ENCODE results near the gene RPS21.

Gene RPS21

DNA sequence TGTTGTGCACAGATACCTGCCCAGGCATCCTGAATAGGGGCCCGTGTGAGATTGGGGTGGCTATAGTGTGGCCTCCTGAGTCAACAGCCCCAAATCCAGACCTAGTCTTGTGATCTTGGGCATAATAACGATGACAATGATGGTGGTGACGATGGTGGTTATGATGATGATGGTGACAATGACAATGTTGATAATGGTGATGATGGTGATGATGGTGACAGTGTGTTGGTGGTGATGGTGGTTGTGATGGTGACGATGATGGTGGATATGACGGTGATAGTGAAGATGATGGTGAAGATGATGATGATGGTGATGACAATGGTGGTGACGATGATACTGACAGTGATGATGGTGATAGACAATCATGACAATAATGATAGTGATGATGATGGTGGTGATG is 5.1 kb upstream of the RPS21 start:
- no peak for DNase-seq

DNA sequence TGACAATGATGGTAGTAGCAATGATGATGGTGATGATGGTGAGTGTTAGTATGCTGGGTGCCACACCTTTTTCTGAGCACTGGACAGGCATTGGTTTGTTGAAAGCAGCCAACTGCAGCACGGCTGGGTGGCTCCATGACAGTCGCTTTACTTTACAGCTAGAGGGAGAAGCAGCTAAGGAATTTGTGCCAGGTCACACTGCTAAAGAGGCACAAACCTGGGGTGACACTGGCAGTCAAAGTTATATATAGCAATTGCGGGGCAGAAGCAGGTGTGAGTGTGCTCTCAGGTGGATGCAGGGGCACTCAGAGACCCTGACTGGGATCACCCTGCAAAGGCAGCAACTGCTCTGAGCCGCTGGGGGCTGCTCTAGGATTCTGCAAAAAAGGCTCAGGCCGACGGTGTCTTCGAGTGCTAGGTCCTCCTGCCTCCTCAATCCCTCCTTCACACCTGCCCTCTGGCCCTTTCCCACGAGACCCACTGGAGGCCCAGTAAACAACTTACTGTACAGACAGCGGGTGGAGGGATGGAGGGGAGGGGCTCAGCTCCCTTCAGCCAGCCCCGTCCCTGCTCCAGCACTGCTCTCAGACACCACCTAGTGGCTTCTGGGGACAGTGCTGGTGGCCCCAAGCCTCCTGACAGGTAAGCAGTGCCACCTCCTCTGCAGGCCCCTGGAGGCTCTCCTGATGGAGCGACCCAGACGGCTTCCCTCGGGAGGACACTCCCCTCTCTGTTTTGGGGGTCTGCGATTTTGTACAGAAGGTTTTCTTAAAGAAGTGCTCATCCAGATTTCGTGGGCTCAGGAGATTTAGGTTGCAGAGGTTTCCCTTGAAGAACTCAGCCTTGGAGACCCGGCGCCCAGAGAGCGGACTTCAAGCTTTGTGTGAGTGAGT is 4.4 kb upstream of the RPS21 start:
- peak; percentile 19 for DNase-seq

DNA sequence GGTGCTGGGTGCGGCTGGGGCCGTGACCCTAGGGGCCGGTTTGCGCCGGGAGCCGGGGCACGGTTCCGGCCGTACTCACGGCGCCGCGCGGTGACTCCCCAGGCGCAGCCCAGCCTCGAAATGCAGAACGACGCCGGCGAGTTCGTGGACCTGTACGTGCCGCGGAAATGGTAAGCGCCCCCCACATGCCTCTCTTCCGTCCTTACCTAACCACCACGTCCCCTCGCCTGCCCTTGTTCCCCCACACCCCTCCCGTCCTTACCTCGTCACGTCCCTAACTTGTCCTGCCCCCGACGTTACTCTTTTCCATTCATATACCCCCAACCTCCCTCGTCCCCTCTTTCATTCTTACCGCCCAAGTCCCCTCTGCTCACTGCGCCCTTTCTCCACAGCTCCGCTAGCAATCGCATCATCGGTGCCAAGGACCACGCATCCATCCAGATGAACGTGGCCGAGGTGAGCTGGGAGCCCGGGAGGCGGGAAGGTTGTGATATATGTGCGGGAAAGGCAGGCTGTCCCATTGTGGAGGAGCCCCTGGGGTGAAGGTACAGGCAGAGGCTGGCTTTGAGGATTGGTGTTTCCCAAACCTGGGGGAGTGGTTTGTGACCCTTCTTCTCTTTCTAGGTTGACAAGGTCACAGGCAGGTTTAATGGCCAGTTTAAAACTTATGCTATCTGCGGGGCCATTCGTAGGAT is 463 bp downstream of the RPS21 start:
- no peak for DNase-seq

DNA sequence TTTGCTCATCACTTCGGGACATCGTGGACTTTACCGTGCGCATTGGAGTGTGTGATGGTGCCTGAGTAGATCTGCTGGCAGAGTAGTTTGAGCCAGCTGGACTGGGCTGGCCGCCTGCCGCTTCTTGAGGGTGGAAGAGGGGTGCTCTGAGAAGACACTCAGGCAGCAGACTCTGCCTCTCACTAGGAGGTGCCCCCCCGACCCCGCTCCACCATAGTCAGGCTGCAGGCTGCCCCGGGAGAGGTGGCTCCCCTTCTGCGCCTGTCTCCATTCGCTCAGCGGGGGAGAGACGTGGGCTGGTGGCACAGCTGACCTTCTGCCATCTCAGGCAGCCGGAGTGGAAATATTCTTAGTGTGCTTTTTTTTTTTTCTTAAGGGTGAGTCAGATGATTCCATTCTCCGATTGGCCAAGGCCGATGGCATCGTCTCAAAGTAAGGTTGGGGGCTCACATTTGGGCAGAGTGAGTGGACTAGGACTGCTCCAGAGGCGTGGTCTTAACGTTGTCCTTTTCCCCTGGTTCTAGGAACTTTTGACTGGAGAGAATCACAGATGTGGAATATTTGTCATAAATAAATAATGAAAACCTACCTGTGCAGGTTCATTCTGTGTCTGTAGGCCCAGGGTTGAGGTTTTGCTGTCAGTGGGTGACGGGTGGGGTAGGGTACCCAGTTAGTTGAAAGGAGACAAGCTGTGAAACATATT is 1.2 kb downstream of the RPS21 start:
- no peak for DNase-seq

DNA sequence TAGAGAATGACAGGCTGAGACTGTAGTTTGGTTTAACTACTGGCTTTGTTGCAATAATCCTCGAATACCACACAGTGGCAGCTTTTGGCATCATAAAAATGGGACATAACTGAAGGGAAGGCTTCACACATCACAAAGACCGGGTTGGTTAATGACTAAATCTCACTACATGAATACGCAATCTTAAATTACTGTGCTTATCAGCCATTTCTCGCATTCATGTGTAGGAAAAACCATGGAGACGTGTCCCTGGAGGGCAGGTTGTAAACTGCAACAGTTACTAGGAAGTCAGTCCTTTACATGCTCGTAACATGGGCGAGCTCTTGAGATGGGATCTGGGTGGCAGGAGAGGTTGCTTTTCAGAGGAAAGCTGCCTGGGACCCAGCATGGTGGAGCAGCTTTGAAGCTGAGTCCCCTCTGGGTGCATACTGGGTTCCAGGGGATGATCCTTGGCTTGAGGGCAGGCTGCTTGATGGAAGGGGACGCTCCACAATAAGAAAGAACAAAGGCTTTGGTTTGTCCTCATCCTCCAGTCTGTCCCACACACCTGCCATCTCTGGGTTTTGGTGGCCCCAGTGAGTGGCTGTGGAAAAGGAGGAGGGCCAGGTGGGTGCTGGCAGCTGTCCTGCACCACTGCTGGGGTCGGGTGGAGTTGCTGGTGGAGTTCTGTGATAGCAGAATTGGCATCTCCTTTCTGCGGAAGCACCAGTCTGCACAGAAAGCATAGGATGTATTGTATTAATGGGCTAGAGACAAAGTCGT is 2.1 kb downstream of the RPS21 start:
- no peak for DNase-seq

DNA sequence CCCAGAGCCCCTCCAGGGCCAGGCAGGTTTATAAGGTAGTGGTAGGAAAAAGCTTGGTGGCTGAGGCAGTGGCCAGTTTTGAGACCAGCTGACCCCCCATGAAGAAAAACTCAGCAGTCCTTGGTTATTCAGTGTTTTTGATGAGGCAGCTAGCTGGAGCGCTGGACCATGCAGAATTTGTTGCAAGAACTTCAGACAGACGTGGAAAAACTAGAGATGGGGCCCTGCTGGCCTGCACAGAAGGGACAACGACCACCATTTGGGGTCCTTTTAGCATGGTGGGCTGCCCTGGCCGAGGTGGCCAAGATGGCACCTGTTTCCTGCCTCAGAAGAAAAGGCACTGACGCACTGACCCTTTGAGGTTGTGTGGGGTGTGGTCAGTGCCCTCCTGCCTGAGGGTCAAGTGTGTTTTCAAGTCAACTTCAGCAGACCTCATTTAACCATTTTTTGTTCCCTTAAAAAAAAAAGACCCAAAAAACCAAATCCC is 2.7 kb downstream of the RPS21 start:
- no peak for DNase-seq

DNA sequence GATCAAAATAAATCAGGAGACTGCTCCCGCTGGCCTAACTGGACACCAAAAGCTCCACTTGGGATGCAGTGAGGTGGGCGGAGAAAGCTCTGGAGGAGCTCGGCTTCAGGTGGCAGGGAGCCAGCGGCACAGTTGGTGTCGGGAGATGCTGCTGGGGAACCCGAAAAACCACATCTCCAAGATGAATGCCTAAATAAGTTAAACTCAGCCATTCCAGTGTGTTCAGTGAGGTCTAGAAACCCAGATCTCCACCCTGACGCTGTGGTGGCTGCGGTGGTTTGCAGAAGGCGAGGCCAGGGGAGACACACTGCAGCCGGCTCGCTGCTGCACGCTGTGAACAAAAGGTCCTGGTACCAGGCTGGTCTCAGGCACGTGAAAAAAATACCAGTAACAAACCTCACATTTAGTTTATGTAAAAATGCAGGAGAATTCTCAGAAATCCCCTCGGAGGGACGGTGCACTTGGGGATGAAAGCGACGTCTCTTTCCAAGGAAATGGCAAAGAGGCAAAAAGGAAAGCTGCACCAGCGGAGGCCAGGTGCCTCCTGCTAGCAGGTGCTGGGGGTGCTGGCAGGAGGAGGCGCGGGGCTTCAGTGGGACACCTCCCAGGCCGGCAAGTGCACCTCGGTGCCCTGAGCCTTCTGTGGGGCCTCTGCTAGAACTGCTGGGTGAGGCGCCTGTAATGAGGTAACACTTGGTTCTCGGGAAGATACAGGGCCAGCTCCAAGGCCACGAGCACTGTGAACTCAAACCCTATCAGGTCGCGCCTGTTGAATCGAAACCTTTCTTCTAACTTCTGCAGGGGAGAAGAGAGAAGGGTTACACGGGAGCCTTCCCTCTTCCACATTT is 3.6 kb downstream of the RPS21 start:
- no peak for DNase-seq

DNA sequence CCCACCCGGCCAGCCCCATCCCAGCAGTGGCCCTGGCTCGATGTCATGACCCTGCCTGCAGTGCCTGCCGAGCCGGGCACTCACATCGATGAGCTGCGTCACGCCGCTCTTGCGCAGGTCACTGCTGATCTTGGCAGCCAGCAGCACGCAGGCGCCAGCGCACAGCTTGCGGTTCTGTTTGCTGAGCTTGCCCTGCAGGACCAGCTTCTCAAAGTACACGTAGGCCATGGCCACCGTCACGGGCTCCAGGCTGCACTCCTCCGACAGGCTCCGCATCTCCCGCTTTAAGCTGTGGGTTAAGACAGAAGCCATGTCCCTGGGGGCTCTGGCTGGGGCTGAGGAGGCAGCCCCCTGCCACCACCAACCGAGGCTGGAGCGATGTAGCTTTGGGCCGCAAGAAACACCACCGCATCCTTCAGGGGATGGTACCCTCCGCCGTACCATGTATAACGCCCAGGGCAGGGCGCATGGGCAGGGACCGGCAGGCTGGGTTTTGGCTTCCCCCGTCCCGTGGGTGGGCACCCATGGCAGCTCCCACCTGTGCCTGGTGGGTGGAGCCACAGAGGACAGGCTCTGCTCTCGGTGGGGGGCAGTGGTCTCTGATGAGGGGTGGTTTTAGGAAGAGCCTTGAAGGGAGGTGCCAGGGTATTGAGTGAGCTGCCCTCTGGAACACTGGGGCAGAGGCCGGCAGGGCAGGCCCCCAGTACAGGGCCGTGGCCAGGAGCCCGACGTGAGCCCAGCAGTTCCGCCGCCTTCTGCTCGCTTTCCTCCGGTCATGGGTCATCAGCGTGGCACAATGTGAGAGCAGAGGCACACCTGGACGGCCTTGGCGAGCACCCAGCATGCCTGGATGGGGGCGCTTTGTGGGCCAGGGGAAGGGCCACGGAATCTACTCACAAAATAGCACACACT is 4.5 kb downstream of the RPS21 start:
- DNase-seq, result no peak

DNA sequence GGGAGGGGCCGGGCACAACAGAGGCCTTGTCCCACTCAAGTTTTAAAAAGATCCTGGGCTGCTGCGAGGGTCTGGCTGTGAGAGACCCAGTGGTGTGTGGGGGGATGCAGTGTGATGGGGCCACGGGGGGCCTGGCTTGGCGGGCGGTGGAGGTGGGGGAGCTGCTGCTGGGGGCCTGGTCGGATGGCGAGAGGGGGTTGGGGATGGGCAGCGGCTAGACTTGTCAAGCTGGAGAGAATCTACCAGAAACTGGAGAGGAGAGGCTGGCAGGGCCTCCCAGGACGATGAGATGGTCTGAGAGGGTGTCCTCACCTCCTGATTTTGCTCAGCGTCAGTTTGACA is 5.1 kb downstream of the RPS21 start:
- no peak for DNase-seq

DNA sequence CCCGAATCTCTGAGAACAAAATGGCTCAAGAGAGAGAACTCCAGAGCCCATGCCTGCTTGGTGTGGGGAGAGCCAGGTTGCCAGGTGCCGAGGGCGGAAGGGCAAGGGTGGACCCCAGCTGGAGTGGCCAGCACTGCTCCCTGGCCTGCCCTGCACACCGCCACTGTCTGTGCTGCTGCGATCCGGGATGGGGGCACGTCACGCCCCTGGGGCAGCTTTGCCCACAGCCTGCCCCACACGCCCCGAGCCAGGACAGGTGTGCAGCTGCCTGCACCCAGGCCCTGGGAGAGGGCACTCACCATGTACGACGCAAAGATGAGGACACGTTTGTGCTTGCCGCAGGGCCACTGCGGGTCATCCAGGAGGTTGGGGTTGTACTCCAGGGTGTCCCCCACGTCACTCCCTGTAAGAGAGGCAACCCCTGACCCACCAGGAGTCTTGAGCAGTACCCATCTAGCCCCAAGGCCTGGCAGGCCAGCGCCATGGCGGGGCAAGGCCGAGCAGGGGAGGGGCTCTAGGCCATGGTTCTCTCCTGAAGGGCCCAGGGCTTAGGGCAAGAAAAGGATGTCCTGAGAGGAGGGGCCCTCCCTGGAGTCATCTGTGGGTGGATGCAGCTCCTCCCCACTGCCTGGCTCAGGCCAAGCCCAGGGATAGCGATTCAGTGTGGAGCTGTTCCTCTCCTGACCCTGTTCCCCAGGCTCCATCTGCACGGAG is 5.9 kb downstream of the RPS21 start:
- no peak for DNase-seq

DNA sequence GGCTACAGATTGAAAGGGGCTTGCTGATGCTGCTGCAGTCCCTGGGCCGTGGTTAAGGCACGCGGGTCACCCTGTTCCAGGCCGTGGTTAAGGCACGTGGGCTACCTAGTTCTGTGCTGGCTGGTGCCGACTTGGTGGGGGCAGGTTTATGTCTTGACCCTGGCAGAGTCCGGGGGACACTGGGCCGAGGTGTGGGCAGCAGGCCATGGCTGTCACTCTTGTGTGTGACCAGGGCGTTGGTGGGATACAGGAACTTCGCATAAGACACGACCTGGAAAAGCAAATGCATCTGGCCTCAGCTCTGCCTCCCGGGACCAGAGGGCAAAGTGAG is 6.4 kb downstream of the RPS21 start:
- no peak for DNase-seq

DNA sequence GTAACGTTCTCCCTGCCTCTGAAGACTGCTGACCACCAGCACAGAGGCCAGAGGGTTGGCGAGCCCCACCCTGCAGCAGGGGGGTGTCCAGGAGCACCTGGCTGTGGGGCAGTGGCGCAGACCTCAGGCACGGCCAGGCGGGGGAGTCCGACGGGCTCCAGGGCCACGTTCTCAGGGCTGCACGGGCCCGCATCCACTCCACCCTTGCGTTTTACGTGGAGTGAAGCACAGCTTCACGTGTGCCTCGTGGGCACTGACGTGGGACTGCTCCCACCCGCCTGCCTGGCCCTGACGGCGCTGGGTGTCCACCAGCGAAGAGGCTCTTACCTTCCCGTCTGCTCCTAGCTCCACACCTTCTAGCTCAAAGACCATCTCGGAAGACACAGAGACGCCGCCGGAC is 6.9 kb downstream of the RPS21 start:
- DNase-seq, result no peak

DNA sequence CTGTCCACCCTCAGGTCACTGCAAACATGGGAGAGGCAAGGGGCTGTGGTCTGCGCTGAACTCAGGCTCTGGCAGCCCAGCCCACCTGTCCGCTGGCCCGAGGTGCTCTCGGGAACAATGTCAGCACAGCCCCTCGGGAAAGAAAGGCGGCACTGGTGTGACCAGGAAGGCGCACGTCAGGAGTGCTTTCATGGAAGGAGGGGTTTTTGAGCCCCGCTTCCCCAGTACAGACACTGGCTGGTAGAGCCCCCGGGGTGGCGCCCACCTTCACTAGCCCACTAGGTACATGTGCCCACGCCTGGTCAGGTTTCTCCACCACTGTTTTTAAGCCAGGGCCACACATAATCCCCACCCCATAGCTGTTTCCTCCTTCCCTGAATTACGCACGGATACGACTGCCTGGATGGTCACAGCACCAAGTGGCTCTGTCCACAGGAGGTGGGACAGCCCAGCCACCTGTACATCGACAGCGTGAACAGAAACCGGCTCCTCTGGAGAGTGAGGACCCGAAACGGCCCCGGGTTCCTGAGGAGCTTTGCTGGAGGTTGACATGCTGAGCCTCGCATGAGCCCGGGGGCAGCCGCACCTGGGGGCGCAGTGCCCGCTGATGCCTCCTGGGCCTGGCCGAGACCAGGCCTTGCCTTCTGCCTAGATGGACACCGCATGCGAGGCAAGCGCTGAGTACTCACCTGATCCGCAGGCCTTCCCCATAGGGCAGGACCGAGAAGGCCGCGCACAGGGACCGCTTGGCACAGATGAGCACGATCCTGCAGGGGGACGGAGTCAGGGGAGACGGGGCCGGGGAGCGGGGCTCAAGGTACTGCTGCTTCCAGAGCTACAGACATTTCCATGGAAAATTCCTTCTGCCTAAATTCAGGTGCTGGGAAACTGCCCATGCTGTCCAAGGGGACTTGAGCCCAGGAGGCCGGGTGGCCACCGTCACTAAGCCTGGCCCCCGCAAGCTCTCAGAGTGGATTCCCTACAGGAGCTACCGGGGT is 7.6 kb downstream of the RPS21 start:
- DNase-seq, result no peak

DNA sequence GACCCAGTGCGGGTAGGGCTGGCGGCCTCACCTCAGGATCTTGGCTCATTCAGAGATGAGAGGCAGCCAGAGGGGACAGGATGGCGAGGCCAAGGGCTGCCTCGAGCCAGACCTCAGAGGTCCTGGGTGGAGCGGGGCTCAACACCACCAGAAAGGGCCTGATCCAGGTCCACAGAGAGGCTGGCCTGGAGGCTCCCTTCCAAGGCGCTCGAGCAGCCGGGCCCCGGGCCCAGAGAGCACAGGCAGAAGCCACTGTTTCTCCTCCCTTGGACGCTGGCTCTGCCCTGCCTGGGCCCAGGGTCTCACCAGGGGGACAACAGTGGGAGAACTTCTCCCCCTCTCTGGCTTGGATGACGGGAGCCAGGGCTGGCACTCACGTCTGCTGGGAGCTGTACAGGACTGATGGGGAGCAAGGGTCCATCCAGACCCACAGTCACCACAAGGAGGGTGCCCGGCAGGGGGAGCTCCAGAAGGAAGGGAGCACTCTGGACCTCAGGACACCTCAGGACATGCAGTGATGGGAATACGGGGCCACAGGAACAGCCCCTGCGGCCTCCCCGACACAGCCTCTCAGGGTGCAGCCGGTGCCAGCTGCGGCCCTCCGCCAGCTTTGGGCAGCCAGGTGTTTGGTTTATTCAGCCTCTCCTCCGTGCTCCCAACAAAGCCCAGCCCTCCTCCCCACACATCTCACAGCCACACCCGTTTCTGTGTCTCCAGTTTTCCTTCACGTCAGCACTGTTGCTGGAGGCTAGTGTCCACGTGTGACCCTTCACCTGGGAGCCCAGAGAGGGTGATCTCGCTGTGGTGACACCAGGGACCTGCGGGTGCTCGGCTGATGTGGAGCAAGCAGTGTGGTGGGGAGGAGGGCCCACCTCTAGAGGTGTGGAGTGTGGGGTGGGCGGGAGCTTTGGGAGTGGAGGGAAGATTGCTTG is 8.7 kb downstream of the RPS21 start:
- no peak for DNase-seq

DNA sequence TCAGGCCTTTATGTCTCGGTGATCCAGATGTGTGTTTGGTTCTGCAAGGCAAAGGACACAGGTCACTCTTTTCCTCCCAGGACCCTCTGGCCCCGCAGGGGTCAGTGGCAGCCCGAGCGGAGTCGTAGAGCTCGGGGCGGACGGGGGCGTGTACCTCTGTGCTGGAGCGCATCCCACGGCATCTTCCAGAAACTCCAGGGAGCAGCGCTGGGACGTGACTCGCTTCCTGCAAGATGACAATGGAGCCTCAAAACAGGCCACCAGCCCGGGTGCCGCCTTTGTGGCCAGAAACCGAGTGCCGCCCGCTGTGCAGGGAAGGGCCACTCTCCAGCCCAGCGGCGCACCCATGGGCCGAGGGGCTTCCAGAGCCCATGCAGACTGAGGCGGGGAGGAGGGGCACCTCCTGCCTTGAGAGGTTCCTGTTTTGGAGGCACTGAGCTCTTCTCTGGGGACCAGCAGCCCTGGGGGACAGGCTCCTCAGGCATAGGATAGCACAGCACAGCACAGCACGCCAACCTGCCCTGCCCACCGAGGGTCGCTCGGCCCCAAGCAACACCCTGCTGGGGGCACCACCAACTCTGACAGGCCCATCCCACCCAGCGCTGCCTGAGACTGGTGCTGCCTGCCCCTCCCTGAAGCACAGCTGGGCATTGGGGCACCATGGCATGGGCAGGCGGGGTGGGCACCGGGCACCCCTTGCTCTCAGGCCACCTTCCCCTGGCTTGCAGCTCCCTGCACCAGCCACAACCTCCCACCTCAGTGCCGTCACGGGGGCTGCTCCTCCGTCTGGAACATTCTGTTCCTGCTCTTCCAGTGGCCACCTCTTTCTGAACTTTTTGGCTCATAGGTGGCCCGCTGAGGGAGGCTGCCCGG is 9.7 kb downstream of the RPS21 start:
- DNase-seq, result no peak

DNA sequence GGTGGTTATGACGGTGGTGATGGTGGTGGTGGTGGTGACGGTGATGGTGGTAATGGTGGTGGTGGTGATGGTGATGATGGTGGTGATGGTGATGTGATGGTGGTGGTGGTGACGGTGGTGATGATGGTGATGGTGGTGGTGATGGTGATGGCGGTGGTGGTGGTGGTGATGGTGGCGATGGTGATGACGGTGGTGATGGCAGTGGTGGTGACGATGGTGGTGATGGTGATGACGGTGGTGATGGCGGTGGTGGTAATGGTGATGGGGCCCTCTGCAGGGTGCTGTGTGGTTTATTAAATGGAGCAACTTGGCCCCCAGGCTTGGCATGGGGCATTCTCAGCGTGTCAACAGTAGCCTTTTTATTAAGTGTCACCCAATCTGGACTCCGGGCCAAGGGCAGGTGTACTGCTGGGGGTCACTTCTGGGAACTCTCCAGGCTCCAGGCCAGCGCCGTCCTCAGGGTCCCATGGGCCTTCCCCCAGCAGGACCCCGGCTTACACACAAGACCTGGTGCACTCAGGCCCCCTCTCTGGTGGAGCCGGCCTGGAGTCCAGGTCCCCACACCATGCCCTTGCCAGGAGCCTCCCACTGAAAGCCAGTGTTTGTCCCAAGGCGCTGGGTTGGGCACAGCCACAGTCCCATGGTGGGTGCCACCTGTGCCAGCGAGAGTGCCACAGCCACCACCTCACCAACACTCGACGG is 11.4 kb downstream of the RPS21 start:
- no peak for DNase-seq
